Activated CD8-positive, alpha-beta memory T cell treated with anti-CD3 and anti-CD28 coated beads for 36 hours (primary cell): ENCODE data around the gene DDX55. TPM values are rescaled to one million over a fixed set of nuclear protein-coding genes. Genes with fewer than 3 reads are reported as not detected.

Experiments used
- CTCF ChIA-PET: fragments of 350-600 bp; sonication (Branson Sonifier 250); formaldehyde crosslinking; loops from one replicate; lab custom pipeline; 2021; ENCODE audit warnings: antibody characterized with exemption; lab: Charles Lee
- POLR2A ChIA-PET: fragments of 350-600 bp; sonication (Branson Sonifier 250); formaldehyde crosslinking; loops from one replicate; lab custom pipeline; 2021; ENCODE audit warnings: antibody characterized with exemption; lab: Charles Lee
- total RNA-seq, 2 experiments: library from RNA; stranded (reverse); gene quantifications; one replicate each; pipeline ENCODE4 v1.2.3, GENCODE V29; 2021

Gene DDX55
- total RNA-seq, 2 experiments from 2014 or later, result 58.0 to 58.3 TPM

DNA sequence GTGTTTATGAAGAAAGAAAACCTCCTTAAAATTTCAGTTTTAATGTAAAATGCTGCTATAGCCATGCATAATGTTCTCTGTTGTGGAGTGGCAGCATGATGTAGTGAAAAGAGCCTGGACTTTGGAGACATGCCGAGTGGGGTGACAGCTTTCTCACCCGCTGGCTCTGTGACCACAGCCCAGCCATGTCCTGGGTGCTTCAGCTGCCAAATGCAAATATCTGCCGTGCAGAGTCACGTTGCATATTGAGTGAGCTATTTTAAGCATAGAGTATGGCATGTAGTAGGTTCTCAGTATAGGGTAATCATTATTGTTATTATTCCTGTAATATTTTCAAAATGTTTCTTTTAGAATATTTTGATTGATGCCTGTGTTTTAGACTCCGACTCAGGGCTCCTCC, 53.5 kb downstream of the DDX55 start:
- POLR2A ChIA-PET, result no interaction called here
- CTCF ChIA-PET, result no interaction called here

DNA sequence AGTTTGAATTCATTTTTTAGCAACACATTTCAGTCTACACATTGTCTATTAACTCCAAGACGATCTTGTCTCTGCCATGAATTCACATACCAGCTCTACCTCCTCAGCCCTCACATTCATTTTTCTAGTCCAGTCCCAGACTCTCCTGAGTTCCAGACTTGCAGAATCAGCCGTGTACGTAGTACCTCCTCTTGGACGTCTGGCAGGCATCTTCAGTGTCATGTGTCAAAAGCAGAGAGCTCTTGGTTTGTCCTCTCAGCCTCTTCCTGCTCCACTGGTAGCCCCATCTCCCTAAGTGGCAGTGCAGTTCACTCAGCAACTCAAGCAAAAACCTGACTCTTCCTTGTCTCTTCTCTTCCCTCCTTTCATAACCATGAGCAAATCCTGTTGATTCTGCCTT, 54.5 kb downstream of the DDX55 start:
- ChIA-PET CTCF (no interaction called here), POLR2A (no interaction called here)

DNA sequence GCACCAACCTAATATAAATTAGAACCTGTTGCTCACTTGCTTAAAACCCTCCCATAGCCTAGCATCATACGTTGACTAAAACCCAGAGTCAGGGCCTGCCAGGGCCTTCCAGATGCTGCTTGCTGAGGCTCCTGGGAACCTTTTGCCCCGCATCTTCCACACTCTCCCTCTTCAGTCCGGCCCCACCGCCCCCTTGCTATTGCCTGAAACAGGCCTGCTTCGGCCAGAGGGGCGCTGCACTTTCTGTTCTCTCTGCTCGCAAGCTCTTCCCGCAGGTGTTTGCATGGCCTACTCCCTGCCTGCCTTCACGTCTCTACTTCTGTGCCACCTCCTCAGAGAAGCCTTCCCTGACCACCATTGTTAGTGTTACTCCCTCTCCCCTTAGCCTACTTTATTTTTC, 55.3 kb downstream of the DDX55 start:
- ChIA-PET POLR2A (no interaction called here), CTCF (no interaction called here)

DNA sequence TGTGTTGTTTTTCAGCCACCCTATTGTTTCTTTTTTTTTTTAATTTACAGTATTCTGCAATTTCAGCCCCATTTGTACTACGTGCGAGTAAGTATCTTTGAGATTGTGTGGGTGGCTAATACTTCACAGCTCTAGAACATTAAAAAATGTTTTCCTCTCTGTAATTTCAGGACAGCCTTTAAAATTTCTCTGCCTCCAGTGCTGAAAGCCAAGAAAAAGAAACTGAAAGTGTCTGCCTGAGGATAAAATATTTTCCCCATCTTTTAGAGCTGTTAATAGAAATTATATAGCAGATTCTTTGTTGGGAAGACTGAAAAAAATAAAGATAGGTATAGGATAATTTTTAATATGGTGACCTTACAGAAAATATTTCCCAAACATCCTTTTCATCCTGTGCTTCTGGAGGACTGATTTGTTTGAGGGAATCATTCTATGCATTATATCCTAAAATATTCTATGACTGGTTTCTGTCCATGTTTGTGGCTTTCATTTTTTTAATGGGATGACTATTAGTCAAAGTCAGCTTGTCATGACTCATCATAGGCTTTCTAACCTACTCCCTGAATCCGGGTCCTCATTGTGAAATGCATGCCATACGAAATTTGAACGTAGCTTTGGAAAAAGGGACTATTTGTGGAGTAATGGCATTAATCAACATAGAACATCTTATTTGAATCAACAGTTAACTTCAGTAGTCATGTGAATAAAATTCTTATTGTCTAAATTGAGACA, 58.3 kb downstream of the DDX55 start:
- CTCF ChIA-PET, result interaction anchor here (0.6 kb wide), 1 partner anchor 860 kb away, joined by 6 read pairs; no protein-coding TSS in a partner anchor
- POLR2A ChIA-PET, result no interaction called here

DNA sequence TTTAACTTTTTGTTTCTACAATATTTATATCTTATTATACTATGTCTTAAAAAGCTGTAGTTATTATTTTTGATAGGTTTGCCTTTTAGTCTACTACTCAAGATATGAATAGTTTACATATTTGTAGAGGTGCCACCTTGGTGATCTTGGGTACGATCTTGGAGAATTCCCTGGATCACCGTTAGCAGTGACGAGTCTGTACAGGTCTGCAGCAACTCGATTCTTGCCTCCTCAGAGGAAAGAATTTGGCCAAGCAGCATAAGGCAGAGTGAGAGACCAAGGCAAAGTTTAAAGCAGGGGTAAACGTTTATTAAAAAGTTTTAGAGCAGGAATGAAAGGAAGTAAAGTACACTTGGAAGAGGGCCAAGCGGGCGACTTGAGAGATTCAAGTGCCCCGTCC, 65.9 kb downstream of the DDX55 start:
- ChIA-PET CTCF (interaction anchor here (1.1 kb wide), 1 partner anchor 11 kb away, joined by 3 read pairs; no protein-coding TSS in a partner anchor), POLR2A (no interaction called here)

Other genes starting within 250 kb of the DDX55 start
- 10 to 100 TPM; 55.9 to 58.6 TPM for gene SBNO1, start 237.3 kb upstream of the DDX55 start, total RNA-seq
- gene KMT5A, start 218.0 kb upstream of the DDX55 start, total RNA-seq, result 10 to 100 TPM; 48.6 to 51.6 TPM
- 10 to 100 TPM; 23.8 to 24.3 TPM for gene RILPL2, start 165.4 kb upstream of the DDX55 start, total RNA-seq
- gene SNRNP35, start 144.0 kb upstream of the DDX55 start, total RNA-seq, result 10 to 100 TPM; 22.2 to 23.7 TPM
- gene RILPL1, start 68.4 kb upstream of the DDX55 start, total RNA-seq, result 1 to 10 TPM; 3.7 TPM
- gene TMED2, start 17.5 kb upstream of the DDX55 start, total RNA-seq, result 100 to 1,000 TPM; 196 to 205 TPM
- 10 to 100 TPM; 92.9 to 94.4 TPM for gene EIF2B1, start 31.6 kb downstream of the DDX55 start, total RNA-seq
- gene GTF2H3, start 31.7 kb downstream of the DDX55 start, total RNA-seq, result 10 to 100 TPM; 77.4 to 81.9 TPM
- 1 to 10 TPM; 4.0 to 5.1 TPM for gene TCTN2, start 69.0 kb downstream of the DDX55 start, total RNA-seq
- 100 to 1,000 TPM in 1 of 2 experiments, 10 to 100 TPM in 1; 91.3 to 101 TPM for gene ATP6V0A2, start 110.3 kb downstream of the DDX55 start, total RNA-seq
- under 1 TPM; 0.06 to 0.15 TPM for gene DNAH10, start 160.2 kb downstream of the DDX55 start, total RNA-seq